Measurements from ENCODE around the gene FAM13B. TPM values are rescaled to one million over a fixed set of nuclear protein-coding genes. Genes with fewer than 3 reads are reported as not detected.

Gene FAM13B
- total and polyA plus RNA-seq, 9 of the 15 experiments (the other 6 are each of a cell fraction or from before 2014, with no cell fraction given) = 2.3 to 21.6 (median 14.1) TPM

GRCh38 chr5:137997726-137998213, 35.1 kb downstream of the FAM13B start (continued):
- TF ChIP-seq ARID4B (CRISPR knock-in tag; IDR thresholded peaks at IDR 0.05) (no peak), IFI16 (CRISPR knock-in tag; IDR thresholded peaks at IDR 0.05) (no peak), FOXJ3 (CRISPR knock-in tag; IDR thresholded peaks at IDR 0.05) (no peak), NCOA2 (IDR thresholded peaks at IDR 0.05; ENCODE audit: partially characterized antibody in 2 of 2) (no peak), SAFB2 (IDR thresholded peaks at IDR 0.05; ENCODE audit: borderline replicate concordance, low read depth, low read length, severe bottlenecking) (no peak), MED1 (CRISPR knock-in tag; IDR thresholded peaks at IDR 0.05; ENCODE audit: borderline replicate concordance) (no peak), ZZZ3 (IDR thresholded peaks at IDR 0.05) (no peak), ZNF764 (CRISPR knock-in tag; IDR thresholded peaks at IDR 0.05; ENCODE audit: low read depth) (no peak), RFX5 (IDR thresholded peaks at IDR 0.05; ENCODE audit: low read depth, low read length) (no peak), ZNF696 (CRISPR knock-in tag; conservative IDR thresholded peaks at IDR 0.05) (no peak), PML (IDR thresholded peaks at IDR 0.05; ENCODE audit: low read length) (peak; percentile 43; the same call in 1 of the 2 replicates), ZKSCAN8 (CRISPR knock-in tag; IDR thresholded peaks at IDR 0.05) (no peak), TBL1XR1 (IDR thresholded peaks at IDR 0.05; ENCODE audit: low read length in 2 of 2) (no peak), ATF2 (CRISPR knock-in tag; IDR thresholded peaks at IDR 0.05) (no peak), ARID1B (IDR thresholded peaks at IDR 0.05) (no peak; the same call in none of the 2 replicates), TEAD1 (CRISPR knock-in tag; IDR thresholded peaks at IDR 0.05) (no peak), NFIX (CRISPR knock-in tag; IDR thresholded peaks at IDR 0.05; ENCODE audit: low read depth) (no peak), ZNF830 (CRISPR knock-in tag; IDR thresholded peaks at IDR 0.05) (no peak), PTBP1 (IDR thresholded peaks at IDR 0.05; ENCODE audit: low read depth, low read length) (no peak), SIX5 (IDR thresholded peaks at IDR 0.05; ENCODE audit: borderline replicate concordance in 1 of 2, insufficient read depth in 1 of 2, low read depth in 1 of 2, low read length in 2 of 2) (no peak), SMAD4 (CRISPR knock-in tag; conservative IDR thresholded peaks at IDR 0.05) (no peak), HBP1 (CRISPR knock-in tag; IDR thresholded peaks at IDR 0.05) (no peak), SREBF2 (CRISPR knock-in tag; IDR thresholded peaks at IDR 0.05) (no peak), FOS (IDR thresholded peaks at IDR 0.05; ENCODE audit: extremely low read depth, insufficient read length) (peak; percentile 35)
